WTC11 (cell line): ENCODE data around the gene TUBGCP2. TPM values are rescaled to one million over a fixed set of nuclear protein-coding genes. Genes with fewer than 3 reads are reported as not detected.

Experiments used
- ATAC-seq: fragments of 200-7000 bp; cut with Tn5 transposase; 2 replicates; pipeline ENCODE4 v1.10.0; 2021; ENCODE audit warnings: mild to moderate bottlenecking, moderate library complexity
- CTCF ChIA-PET: fragments of 300-600 bp; sonication (Branson Sonifier 250); formaldehyde crosslinking; loops from one replicate; lab custom pipeline; 2021; ENCODE audit warnings: antibody characterized with exemption; lab: Charles Lee
- POLR2A ChIA-PET: fragments of 350-600 bp; sonication (Branson Sonifier 250); formaldehyde crosslinking; loops from one replicate; lab custom pipeline; 2021; ENCODE audit warnings: antibody characterized with exemption; lab: Charles Lee
- DNase-seq: peaks from one replicate; pipeline ENCODE4 v3.0.0; 2021; ENCODE audit warnings: low spot score
- H3K27ac Mint-ChIP-seq: 2 replicates; pipeline ENCODE4 v1.8.0; 2021; ENCODE audit warnings: mixed read lengths
- H3K27me3 Mint-ChIP-seq: 2 replicates; pipeline ENCODE4 v1.8.0; 2021; ENCODE audit warnings: low read depth, mild to moderate bottlenecking, moderate library complexity, mixed read lengths
- H3K36me3 Mint-ChIP-seq: 2 replicates; pipeline ENCODE4 v1.8.0; 2021; ENCODE audit warnings: mixed read lengths
- H3K4me1 Mint-ChIP-seq: 2 replicates; pipeline ENCODE4 v1.8.0; 2022; ENCODE audit warnings: mixed read lengths
- H3K4me3 Mint-ChIP-seq: 2 replicates; pipeline ENCODE4 v1.8.0; 2021; ENCODE audit warnings: mild to moderate bottlenecking, moderate library complexity, mixed read lengths
- H3K9me3 Mint-ChIP-seq: 2 replicates; pipeline ENCODE4 v1.8.0; 2021; ENCODE audit warnings: mixed read lengths
- AR ChIP-seq: fragments of 250-450 bp; sonication (Bioruptor Pico); IDR thresholded peaks from 2 replicates; pipeline ENCODE4 v1.9.0; 2021; ENCODE audit warnings: mild to moderate bottlenecking
- ARID4B ChIP-seq: sonication (generic); formaldehyde crosslinking; IDR thresholded peaks from 2 replicates; pipeline ENCODE4 v1.8.0; 2023; ENCODE audit warnings: missing genetic modification reagents, mild to moderate bottlenecking, borderline replicate concordance
- ATF3 ChIP-seq: sonication (generic); formaldehyde crosslinking; conservative IDR thresholded peaks from 2 replicates; pipeline ENCODE4 v1.8.1; 2022; ENCODE audit warnings: mild to moderate bottlenecking, missing genetic modification reagents
- CBFB ChIP-seq: sonication (generic); formaldehyde crosslinking; IDR thresholded peaks from 2 replicates; pipeline ENCODE4 v1.8.1; 2022; ENCODE audit warnings: mild to moderate bottlenecking, low read depth, missing genetic modification reagents
- CREB1 ChIP-seq: sonication (generic); formaldehyde crosslinking; IDR thresholded peaks from 2 replicates; pipeline ENCODE4 v1.8.0; 2023; ENCODE audit warnings: mild to moderate bottlenecking, missing genetic modification reagents
- E2F5 ChIP-seq: sonication (generic); formaldehyde crosslinking; IDR thresholded peaks from 2 replicates; pipeline ENCODE4 v1.8.1; 2022; ENCODE audit warnings: mild to moderate bottlenecking, moderate library complexity, missing genetic modification reagents
- ELF4 ChIP-seq: sonication (generic); formaldehyde crosslinking; IDR thresholded peaks from 2 replicates; pipeline ENCODE4 v1.8.1; 2022; ENCODE audit warnings: low read depth, mild to moderate bottlenecking, moderate library complexity, missing genetic modification reagents
- ESRRA ChIP-seq: sonication (generic); formaldehyde crosslinking; IDR thresholded peaks from 2 replicates; pipeline ENCODE4 v1.8.1; 2022; ENCODE audit warnings: mild to moderate bottlenecking, missing genetic modification reagents, borderline replicate concordance
- FOXK1 ChIP-seq: sonication (generic); formaldehyde crosslinking; IDR thresholded peaks from 2 replicates; pipeline ENCODE4 v1.8.0; 2022; ENCODE audit warnings: mild to moderate bottlenecking, moderate library complexity, missing genetic modification reagents
- FOXP1 ChIP-seq: sonication (generic); formaldehyde crosslinking; IDR thresholded peaks from 2 replicates; pipeline ENCODE4 v1.8.0; 2022; ENCODE audit warnings: missing genetic modification reagents, mild to moderate bottlenecking, moderate library complexity, borderline replicate concordance
- GRHL2 ChIP-seq: fragments of 250-450 bp; sonication (Bioruptor Pico); IDR thresholded peaks from 2 replicates; pipeline ENCODE4 v1.8.0; 2022; ENCODE audit warnings: mild to moderate bottlenecking, moderate library complexity; ENCODE audit not compliant: insufficient replicate concordance, severe bottlenecking
- JAZF1 ChIP-seq: fragments of 250-450 bp; sonication (Bioruptor Pico); IDR thresholded peaks from 2 replicates; pipeline ENCODE4 v1.9.0; 2021; ENCODE audit warnings: moderate library complexity, mild to moderate bottlenecking, inconsistent platforms
- NFE2L1 ChIP-seq: sonication (generic); formaldehyde crosslinking; IDR thresholded peaks from 2 replicates; pipeline ENCODE4 v1.8.1; 2023; ENCODE audit warnings: missing genetic modification reagents
- STAT6 ChIP-seq: sonication (generic); formaldehyde crosslinking; conservative IDR thresholded peaks from 2 replicates; pipeline ENCODE4 v1.8.1; 2023; ENCODE audit warnings: mild to moderate bottlenecking, low read depth, missing genetic modification reagents, moderate library complexity
- TEAD1 ChIP-seq: sonication (generic); formaldehyde crosslinking; IDR thresholded peaks from 2 replicates; pipeline ENCODE4 v1.8.0; 2022; ENCODE audit warnings: mild to moderate bottlenecking, missing genetic modification reagents
- TP53 ChIP-seq: sonication (generic); formaldehyde crosslinking; IDR thresholded peaks from 2 replicates; pipeline ENCODE4 v1.8.1; 2023; ENCODE audit warnings: mild to moderate bottlenecking, missing genetic modification reagents
- USF1 ChIP-seq: sonication (generic); formaldehyde crosslinking; IDR thresholded peaks from 2 replicates; pipeline ENCODE4 v1.8.0; 2022; ENCODE audit warnings: mild to moderate bottlenecking, missing genetic modification reagents
- ZBTB21 ChIP-seq: sonication (generic); formaldehyde crosslinking; IDR thresholded peaks from 2 replicates; pipeline ENCODE4 v1.8.1; 2023; ENCODE audit warnings: mild to moderate bottlenecking, missing genetic modification reagents, borderline replicate concordance
- ZNF121 ChIP-seq: sonication (generic); formaldehyde crosslinking; IDR thresholded peaks from 2 replicates; pipeline ENCODE4 v1.8.0; 2023; ENCODE audit warnings: missing genetic modification reagents
- ZNF219 ChIP-seq: sonication (generic); formaldehyde crosslinking; IDR thresholded peaks from 2 replicates; pipeline ENCODE4 v1.8.0; 2023; ENCODE audit warnings: missing genetic modification reagents, mild to moderate bottlenecking, borderline replicate concordance
- ZNF232 ChIP-seq: sonication (generic); formaldehyde crosslinking; IDR thresholded peaks from 2 replicates; pipeline ENCODE4 v1.8.0; 2022; ENCODE audit warnings: mild to moderate bottlenecking, missing genetic modification reagents
- ZNF263 ChIP-seq: sonication (generic); formaldehyde crosslinking; IDR thresholded peaks from 2 replicates; pipeline ENCODE4 v1.8.1; 2022; ENCODE audit warnings: low read depth, mild to moderate bottlenecking, moderate library complexity, missing genetic modification reagents
- ZNF671 ChIP-seq: fragments of 250-450 bp; sonication (Bioruptor Pico); IDR thresholded peaks from 2 replicates; pipeline ENCODE4 v1.8.0; 2021; ENCODE audit warnings: mild to moderate bottlenecking
- total RNA-seq: library from RNA; stranded (reverse); gene quantifications from 3 replicates; pipeline ENCODE4 v1.2.3, GENCODE V29; 2021

The TUBGCP2 gene
- total RNA-seq, 1 experiment from 2014 or later: 62.5 TPM

GRCh38 chr10:133282846-133283390 lies 25.8 kb downstream of the TUBGCP2 start:
- Mint-ChIP-seq H3K9me3 (no peaks in the 10 kb centered on the region), H3K4me3 (no peak overlapping the region), H3K27me3 (no peaks in the 10 kb centered on the region), H3K4me1 (no peaks in the 10 kb centered on the region), H3K27ac (no peak overlapping the region)
- ATAC-seq (no peak), DNase-seq (no peak)
- POLR2A ChIA-PET: no interaction called here
- CTCF ChIA-PET: no interaction called here
- TF ChIP-seq NFE2L1 (CRISPR knock-in tag) (no peak), GRHL2 (CRISPR knock-in tag) (no peak), ARID4B (CRISPR knock-in tag) (no peak), ATF3 (no peak), CREB1 (CRISPR knock-in tag) (no peak)
- TF ChIP-seq, all 79 proteins: peak for 0
- peaks cover 38% of the 10 kb centered on the region for H3K36me3 Mint-ChIP-seq

GRCh38 chr10:133281628-133282372 lies 26.9 kb downstream of the TUBGCP2 start:
- no peak overlapping the region for H3K4me3 Mint-ChIP-seq
- no peak overlapping the region; the same call in 1 of the 2 replicates for H3K27ac Mint-ChIP-seq
- no peak for ATAC-seq
- H3K36me3 Mint-ChIP-seq: peaks cover 31% of the 10 kb centered on the region
- ChIA-PET POLR2A (no interaction called here), CTCF (no interaction called here)
- H3K27me3 Mint-ChIP-seq: no peaks in the 10 kb centered on the region
- no peaks in the 10 kb centered on the region for H3K4me1 Mint-ChIP-seq
- DNase-seq: no peak
- H3K9me3 Mint-ChIP-seq: no peaks in the 10 kb centered on the region
- TF ChIP-seq TP53 (CRISPR knock-in tag) (no peak), FOXP1 (CRISPR knock-in tag) (no peak), ZNF121 (CRISPR knock-in tag) (no peak), ZNF263 (CRISPR knock-in tag) (no peak), ZNF219 (CRISPR knock-in tag) (no peak), TEAD1 (CRISPR knock-in tag) (no peak), AR (no peak), ZNF671 (no peak), JAZF1 (CRISPR knock-in tag) (no peak), GRHL2 (CRISPR knock-in tag) (no peak), ZNF232 (CRISPR knock-in tag) (no peak), ZBTB21 (no peak), CBFB (CRISPR knock-in tag) (no peak), ELF4 (no peak), STAT6 (CRISPR knock-in tag) (no peak), USF1 (no peak), E2F5 (no peak), ESRRA (CRISPR knock-in tag) (no peak), FOXK1 (CRISPR knock-in tag) (no peak)
